GM12872 (cell line): ENCODE results near the gene EHBP1.

Source experiments
- TF ChIP-seq, protein P1 (sequence below): IDR thresholded peaks from 3 replicates; pipeline ENCODE4 v1.5.1; 2011; ENCODE audit warnings: low read depth, mild to moderate bottlenecking, low read length, moderate library complexity; ENCODE audit not compliant: insufficient read depth

EHBP1 gene

DNA sequence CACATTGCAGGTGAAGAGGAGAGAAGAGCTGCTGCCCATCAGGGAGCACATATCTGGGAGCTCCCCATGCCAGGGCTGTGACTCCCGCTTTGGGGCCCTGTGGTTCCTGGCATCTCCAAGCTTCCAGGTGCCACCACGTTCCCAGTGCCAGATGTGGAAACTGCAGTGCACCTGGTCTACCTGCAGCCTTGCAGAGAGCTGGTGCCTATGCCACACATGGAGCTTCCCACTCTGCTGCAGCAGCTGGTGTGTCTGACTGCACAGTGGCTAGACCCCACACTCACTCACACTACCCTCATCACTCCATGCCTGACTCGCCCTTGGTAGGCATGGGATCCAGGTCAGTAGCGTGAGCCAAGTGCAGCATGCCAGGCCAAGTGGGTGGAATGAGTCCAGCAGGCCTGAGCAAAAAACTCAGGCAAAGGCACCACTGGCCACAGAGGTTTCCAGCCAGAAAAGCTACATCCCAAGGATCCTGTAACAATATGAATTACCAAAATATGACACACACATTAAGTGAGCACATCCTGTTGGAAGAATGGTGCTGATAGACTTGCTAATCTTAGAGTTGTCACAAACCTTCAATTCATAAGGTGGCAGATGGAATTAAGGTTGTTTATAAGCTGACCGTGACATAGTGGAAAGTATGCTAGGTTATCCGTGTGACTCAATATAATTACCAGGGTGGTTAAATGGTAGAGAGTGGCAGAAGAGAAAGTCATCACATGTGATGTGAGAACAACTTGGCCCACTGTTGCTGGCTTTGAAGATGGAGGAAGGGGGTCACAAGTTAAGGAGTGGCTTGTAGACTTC is 150.9 kb downstream of the EHBP1 start:
- TF ChIP-seq, protein P1, sequence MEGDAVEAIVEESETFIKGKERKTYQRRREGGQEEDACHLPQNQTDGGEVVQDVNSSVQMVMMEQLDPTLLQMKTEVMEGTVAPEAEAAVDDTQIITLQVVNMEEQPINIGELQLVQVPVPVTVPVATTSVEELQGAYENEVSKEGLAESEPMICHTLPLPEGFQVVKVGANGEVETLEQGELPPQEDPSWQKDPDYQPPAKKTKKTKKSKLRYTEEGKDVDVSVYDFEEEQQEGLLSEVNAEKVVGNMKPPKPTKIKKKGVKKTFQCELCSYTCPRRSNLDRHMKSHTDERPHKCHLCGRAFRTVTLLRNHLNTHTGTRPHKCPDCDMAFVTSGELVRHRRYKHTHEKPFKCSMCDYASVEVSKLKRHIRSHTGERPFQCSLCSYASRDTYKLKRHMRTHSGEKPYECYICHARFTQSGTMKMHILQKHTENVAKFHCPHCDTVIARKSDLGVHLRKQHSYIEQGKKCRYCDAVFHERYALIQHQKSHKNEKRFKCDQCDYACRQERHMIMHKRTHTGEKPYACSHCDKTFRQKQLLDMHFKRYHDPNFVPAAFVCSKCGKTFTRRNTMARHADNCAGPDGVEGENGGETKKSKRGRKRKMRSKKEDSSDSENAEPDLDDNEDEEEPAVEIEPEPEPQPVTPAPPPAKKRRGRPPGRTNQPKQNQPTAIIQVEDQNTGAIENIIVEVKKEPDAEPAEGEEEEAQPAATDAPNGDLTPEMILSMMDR = no peak

DNA sequence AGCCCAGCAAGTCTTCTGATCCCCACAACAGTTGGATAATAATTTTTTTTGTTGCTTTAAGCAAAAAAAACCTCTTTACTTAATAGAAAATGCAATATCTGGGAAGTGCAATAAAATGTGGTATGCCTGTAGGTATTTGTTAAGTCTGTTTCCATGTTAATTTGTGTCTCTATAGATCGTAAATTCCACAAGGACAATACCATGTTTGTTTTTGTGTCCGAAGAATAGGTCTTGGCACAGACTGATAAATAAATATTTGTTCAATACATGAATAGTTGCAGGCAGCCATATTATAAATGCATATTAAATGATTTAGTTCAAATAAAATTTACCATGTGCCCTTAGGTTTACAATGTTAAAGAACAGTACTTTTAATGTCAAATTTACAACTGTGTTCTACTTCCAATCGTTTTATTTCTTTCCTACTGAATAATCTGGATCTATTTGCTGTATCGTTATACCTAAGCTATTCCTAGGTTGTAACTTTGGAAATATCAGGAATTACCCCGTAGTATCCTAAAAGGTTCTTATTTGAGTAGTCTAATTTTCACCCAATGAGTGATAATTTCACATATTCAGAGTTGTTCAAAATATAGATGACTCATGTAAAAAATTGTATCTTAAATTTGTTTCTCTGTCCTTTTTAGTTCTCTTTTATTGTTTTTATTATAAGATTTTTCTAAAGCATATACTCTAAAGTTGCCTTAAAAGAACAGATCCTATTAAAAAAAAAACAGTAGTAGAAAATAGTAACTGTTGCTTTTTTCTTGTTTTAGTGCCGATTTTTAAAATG is 151.8 kb downstream of the EHBP1 start:
- TF ChIP-seq, protein P1 = no peak

DNA sequence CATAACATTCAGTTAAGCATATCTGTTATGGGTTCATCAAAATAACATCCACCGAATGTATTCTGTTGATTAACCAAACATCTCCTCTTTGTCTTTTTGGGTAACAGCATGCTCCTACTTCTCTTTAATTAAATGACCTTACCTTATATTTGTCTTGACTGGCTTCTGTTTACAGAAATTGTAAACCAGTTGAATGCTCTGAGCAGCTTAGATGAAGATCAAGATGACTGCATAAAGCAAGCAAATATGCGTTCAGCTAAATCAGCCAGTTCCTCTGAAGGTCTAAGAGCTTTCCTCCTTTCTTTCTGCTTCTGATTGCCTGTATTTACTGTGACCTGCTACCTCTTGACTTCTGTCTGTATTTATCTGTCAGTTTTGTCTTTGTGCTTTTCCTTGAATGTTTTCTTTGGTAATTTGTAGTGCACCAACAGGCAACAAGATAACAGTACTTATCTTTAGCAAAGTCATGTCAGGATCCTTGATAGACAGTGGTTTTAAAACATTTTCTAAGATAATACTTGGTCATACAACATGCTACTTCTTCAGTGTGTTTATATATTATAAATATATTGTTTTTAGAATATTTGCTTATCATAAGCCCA is 152.8 kb downstream of the EHBP1 start:
- TF ChIP-seq, protein P1 = no peak

DNA sequence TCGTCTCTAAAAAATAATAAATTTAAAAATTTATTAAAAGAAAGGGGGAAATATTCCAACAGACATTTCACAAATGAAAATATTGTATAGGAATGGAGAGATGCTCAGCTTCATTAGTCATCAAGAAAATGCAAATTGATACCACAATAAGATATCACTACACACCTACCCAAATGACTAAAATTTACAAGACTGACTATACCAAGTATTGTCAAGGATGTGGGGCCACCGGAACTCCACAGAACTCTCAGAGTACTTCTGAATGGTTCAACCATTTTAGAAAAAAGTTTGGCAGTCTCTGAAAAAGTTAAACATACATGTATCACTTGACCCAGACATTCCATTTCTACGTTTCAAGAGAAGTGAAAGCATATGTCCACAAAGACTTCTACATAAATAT is 163.4 kb downstream of the EHBP1 start:
- TF ChIP-seq, protein P1 = no peak

DNA sequence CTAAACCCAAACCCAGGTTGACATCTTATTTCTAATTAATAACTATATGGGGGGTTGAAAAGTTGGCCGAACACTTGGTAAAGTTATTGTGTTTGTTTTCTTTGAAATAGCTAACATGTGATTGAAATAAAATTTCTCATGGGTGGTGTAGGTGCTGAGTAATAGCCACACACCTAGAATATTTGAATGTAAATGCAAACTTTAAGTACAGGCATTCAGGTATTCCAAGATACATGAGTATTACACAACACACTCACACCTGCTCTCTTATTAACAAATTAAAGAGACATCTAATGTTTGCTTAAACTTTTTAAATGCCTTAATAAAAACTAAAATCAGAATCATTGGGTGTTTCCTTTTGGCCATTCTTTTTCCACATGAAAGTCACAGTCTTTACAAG is 165.5 kb downstream of the EHBP1 start:
- TF ChIP-seq, protein P1 = no peak

DNA sequence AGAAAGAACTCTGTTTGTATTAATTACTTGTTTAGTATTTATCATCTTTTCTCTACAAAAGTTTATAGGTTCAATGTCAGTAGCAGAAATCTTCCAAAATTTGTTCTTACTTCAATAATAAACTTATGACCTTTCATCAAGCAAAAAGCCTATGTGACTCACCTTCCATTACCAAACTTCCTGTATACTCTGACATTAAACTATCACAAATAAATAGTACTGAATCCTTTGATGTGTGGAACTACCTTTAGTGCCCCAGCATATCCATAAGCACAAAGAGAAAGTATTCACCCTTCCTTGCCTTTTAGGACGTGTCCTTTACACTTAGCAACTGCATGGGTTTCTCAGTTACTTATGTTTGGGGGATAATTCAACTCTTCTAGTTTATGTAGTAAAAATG is 166.0 kb downstream of the EHBP1 start:
- TF ChIP-seq, protein P1 = no peak

DNA sequence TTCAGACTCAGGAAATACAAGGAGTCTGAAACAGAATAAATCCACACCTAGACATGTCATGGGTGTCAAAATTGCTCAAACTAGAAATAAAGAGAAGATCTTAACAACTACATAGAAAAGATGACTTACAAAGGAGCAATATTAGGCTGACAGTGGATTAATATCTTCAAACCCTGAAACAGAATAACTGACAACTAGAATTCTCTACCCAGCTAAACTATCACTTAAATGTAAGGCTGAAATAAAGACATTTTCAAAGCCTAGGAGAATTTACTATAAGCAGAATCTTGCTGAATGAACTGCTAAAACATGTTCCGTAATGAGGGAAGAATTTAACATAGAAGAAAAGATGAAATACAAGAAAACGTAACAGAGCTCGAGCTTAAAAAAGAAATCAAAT is 168.1 kb downstream of the EHBP1 start:
- TF ChIP-seq, protein P1 = no peak
